Activated T-cell treated with anti-CD3 and anti-CD28 coated beads, Interleukin-2, amount 50 U/mL, for 72 hours (primary cell): ENCODE results near the gene NKD1. TPM values are rescaled to one million over a fixed set of nuclear protein-coding genes. Genes with fewer than 3 reads are reported as not detected.

Experiments used
- ATAC-seq, 2 donors: fragments of 150-1000 bp; cut with Tn5 transposase; replicated peaks in 1 of 2; 2 replicates each; pipeline ENCODE4 v1.10.0; 2021; ENCODE audit warnings: moderate library complexity in 2 of 2, mild to moderate bottlenecking in 1 of 2
- DNase-seq, 2 donors: peaks; one replicate each; pipeline ENCODE4 v3.0.0; 2021 to 2022; ENCODE audit warnings: mixed read lengths in 1 of 2
- H3K27ac Mint-ChIP-seq: one replicate; pipeline ENCODE4 v1.8.0; 2022; ENCODE audit warnings: mild to moderate bottlenecking, moderate library complexity, mixed read lengths
- H3K27me3 Mint-ChIP-seq: one replicate; pipeline ENCODE4 v1.8.0; 2022; ENCODE audit warnings: low read depth, mixed read lengths
- H3K36me3 Mint-ChIP-seq, 2 donors: one replicate each; pipeline ENCODE4 v1.8.0; 2022; ENCODE audit warnings: mixed read lengths in 2 of 2, mild to moderate bottlenecking in 1 of 2; ENCODE audit not compliant: insufficient read depth in 2 of 2
- H3K4me1 Mint-ChIP-seq: one replicate; pipeline ENCODE4 v1.8.0; 2022; ENCODE audit warnings: low read depth, mixed read lengths
- H3K4me3 Mint-ChIP-seq, 2 donors: one replicate each; pipeline ENCODE4 v1.8.0; 2022; ENCODE audit warnings: mild to moderate bottlenecking in 2 of 2, mixed read lengths in 2 of 2, moderate library complexity in 2 of 2
- H3K9me3 Mint-ChIP-seq, 2 donors: one replicate each; pipeline ENCODE4 v1.8.0; 2022; ENCODE audit warnings: mixed read lengths in 2 of 2
- total RNA-seq, 2 donors: library from RNA; stranded (reverse); gene quantifications; one replicate each; pipeline ENCODE4 v1.2.3, GENCODE V29; 2022

The NKD1 gene
- total RNA-seq, 2 donors from 2014 or later = 0.96 to 2.4 TPM

DNA sequence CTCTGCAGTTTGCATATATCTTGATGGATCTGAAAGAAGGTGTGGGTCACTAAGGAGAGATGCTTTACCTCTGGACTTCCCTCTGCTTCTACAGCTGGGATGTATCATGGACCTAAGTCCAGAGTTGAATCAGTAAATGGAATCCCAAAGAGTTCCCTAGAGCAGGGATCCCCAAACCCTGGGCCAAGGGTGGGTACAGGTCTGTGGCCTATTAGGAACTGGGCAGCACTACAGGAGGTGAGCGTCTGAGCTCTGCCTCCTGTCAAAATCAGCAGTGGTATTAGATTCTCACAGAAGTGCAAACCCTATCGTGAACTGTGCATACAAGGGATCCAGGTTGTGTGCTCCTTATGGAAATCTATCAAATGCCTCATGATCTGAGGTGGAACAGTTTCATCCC is 39.3 kb downstream of the NKD1 start:
- H3K27me3 Mint-ChIP-seq = no peaks in the 10 kb centered on the region
- ATAC-seq (no peak), DNase-seq (no peak)
- H3K9me3 Mint-ChIP-seq = no peaks in the 10 kb centered on the region
- peaks cover 60% of the 10 kb centered on the region for H3K4me1 Mint-ChIP-seq
- no peak overlapping the region for H3K27ac Mint-ChIP-seq
- H3K4me3 Mint-ChIP-seq = no peak overlapping the region
- peaks cover 0 to 2% of the 10 kb centered on the region in 2 donors for H3K36me3 Mint-ChIP-seq

GRCh38 chr16:50588276-50588675 is 40.1 kb downstream of the NKD1 start:
- Mint-ChIP-seq H3K36me3 (peaks cover 0 to 2% of the 10 kb centered on the region in 2 donors), H3K27ac (no peak overlapping the region), H3K27me3 (no peaks in the 10 kb centered on the region), H3K4me3 (peak overlapping the region in 1 of 2 donors; percentile 83), H3K9me3 (no peaks in the 10 kb centered on the region), H3K4me1 (peaks cover 59% of the 10 kb centered on the region)
- DNase-seq (no peak), ATAC-seq (no peak)

DNA sequence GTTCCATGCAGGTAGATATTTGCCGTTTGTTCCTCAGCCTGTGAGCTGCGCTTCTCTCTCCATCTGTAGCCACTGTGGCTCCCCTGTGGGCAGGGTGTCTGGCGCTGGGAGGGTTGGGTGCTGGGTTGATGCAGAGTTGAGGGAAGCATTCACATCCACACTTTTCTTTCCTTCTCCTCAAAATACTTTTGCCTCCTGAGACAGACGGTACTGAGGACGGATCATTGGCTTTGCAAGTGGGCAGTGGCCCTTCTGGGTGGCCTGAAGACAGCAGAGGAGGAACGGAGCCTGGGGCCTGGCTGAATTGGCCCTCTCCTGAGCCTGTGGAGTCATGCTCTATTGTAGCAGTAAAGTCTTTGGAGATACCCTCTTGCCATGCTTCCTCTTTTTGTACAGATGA is 43.0 kb downstream of the NKD1 start:
- DNase-seq = no peak
- no peak for ATAC-seq
- Mint-ChIP-seq H3K27me3 (no peaks in the 10 kb centered on the region), H3K4me1 (peaks cover 47% of the 10 kb centered on the region), H3K36me3 (peaks cover 0 to 2% of the 10 kb centered on the region in 2 donors), H3K4me3 (no peak overlapping the region), H3K9me3 (no peaks in the 10 kb centered on the region), H3K27ac (no peak overlapping the region)

- no peak overlapping the region for H3K4me3 Mint-ChIP-seq
- no peaks in the 10 kb centered on the region for H3K27me3 Mint-ChIP-seq
- no peak overlapping the region for H3K27ac Mint-ChIP-seq
- H3K36me3 Mint-ChIP-seq = peaks cover 0 to 2% of the 10 kb centered on the region in 2 donors
- H3K4me1 Mint-ChIP-seq = peaks cover 43% of the 10 kb centered on the region
- no peaks in the 10 kb centered on the region for H3K9me3 Mint-ChIP-seq
- no peak for ATAC-seq
- no peak for DNase-seq
Measured at GRCh38 chr16:50591800-50592771, 43.9 kb downstream of the NKD1 start.

GRCh38 chr16:50592996-50593395 is 44.8 kb downstream of the NKD1 start:
- Mint-ChIP-seq H3K4me3 (no peak overlapping the region), H3K27ac (no peak overlapping the region), H3K27me3 (no peaks in the 10 kb centered on the region), H3K9me3 (no peaks in the 10 kb centered on the region), H3K4me1 (peaks cover 43% of the 10 kb centered on the region), H3K36me3 (peaks cover 0 to 2% of the 10 kb centered on the region in 2 donors)
- DNase-seq = no peak
- ATAC-seq = no peak

GRCh38 chr16:50593410-50594150 is 45.4 kb downstream of the NKD1 start:
- Mint-ChIP-seq H3K27me3 (no peaks in the 10 kb centered on the region), H3K27ac (no peak overlapping the region), H3K4me3 (no peak overlapping the region), H3K9me3 (no peaks in the 10 kb centered on the region), H3K36me3 (peaks cover 0 to 2% of the 10 kb centered on the region in 2 donors), H3K4me1 (peaks cover 40% of the 10 kb centered on the region)
- no peak for DNase-seq
- no peak for ATAC-seq

GRCh38 chr16:50594308-50595260 is 46.4 kb downstream of the NKD1 start:
- ATAC-seq (no peak), DNase-seq (no peak)
- H3K4me1 Mint-ChIP-seq = peaks cover 37% of the 10 kb centered on the region
- H3K36me3 Mint-ChIP-seq = no peaks in the 10 kb centered on the region
- no peak overlapping the region for H3K27ac Mint-ChIP-seq
- H3K9me3 Mint-ChIP-seq = no peaks in the 10 kb centered on the region
- no peak overlapping the region for H3K4me3 Mint-ChIP-seq
- H3K27me3 Mint-ChIP-seq = no peaks in the 10 kb centered on the region

DNA sequence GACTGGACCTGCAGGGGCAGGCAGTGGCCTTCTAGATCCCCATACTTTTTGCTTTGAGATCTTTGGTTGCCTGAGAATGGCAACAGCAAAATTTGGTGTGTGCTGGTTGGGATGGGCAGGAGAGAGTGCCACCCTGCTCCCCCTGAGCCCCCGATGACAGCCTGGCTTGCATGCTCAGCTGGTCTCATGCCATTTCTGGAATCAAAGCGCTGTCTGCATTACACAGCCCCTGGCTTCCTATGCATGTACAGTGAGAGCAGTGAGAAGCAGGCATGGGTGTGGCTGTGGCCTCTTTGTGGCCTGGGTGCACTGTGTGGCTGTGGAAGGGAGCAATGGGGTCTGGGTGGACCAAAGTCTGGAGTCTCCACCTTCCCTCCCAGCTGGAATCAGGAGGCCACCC is 47.7 kb downstream of the NKD1 start:
- Mint-ChIP-seq H3K27ac (no peak overlapping the region), H3K9me3 (no peaks in the 10 kb centered on the region), H3K27me3 (no peaks in the 10 kb centered on the region), H3K4me1 (peaks cover 26% of the 10 kb centered on the region), H3K36me3 (no peaks in the 10 kb centered on the region), H3K4me3 (no peak overlapping the region)
- ATAC-seq (no peak), DNase-seq (no peak)

DNA sequence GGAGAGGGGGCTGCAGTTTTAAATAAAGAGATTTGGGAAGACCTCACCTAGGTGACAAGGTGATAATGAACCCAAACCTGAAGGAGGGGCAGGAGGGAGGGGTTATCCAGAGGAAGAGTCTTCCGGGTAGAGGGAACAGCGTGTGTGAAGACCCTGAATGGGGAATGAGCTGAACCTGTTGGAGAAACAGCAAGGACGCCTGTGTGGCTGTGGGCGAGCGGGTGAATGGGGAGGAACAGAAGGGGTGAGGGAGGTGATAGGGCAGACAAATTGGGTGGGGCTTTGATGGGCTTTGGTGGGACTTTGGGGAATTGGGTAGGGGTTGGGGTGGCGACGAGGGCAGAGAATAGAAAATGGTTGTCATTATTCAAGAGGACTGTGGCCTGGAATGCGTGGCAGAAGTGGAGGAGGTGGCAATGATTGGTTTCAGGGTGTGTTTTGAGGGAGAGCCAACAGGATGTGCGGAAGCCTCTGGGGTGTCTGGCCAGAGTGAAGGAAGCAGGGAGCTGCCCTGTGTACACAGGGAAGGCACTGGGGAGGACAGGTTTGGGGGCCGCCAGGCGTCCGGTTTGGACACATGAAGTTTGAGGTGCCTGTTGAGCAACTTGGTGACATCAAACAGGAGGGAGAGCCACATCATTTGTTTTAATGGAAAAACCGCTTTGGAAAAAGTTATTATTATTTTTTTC is 48.7 kb downstream of the NKD1 start:
- no peaks in the 10 kb centered on the region for H3K27me3 Mint-ChIP-seq
- no peaks in the 10 kb centered on the region for H3K36me3 Mint-ChIP-seq
- H3K4me3 Mint-ChIP-seq = no peak overlapping the region
- no peak overlapping the region for H3K27ac Mint-ChIP-seq
- no peak for ATAC-seq
- H3K4me1 Mint-ChIP-seq = peaks cover 20% of the 10 kb centered on the region
- DNase-seq = no peak
- H3K9me3 Mint-ChIP-seq = no peaks in the 10 kb centered on the region

DNA sequence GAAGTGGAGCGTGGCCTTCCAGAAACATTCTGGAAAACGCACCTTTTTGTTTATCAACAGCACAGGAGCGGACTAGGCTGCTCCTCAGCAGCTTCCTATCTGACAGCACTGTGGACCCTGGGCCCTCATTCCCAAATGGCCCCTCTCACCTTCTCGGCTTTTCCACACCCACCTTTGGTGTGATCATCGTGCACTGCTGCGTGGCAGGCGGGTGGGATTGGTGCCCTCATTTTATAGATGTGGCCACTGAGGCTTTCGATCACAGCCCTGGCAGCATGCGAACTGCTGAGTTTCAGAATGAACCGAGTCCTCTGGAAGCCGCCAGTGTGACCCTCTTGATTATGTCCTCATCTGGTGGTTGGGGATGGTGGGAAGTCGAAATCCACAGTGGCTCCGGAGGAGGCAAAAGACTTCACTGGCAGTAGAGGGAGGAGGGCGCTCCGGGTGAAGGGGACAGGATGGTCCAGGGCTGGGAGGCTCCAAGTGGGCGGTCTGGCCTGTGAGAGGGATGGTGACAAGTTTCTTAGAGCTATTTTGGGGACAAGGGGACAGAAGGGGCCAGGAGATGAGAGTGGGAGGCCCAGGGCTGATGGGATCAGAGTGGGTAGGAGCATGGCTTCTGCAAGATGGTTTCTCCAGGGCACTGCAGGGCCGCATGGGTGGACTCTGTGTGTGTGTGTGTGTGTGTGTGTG is 49.5 kb downstream of the NKD1 start:
- no peaks in the 10 kb centered on the region for H3K27me3 Mint-ChIP-seq
- H3K27ac Mint-ChIP-seq = no peak overlapping the region
- no peak for ATAC-seq
- H3K4me3 Mint-ChIP-seq = no peak overlapping the region
- H3K9me3 Mint-ChIP-seq = no peaks in the 10 kb centered on the region
- H3K36me3 Mint-ChIP-seq = no peaks in the 10 kb centered on the region
- peaks cover 20% of the 10 kb centered on the region for H3K4me1 Mint-ChIP-seq
- DNase-seq = no peak

DNA sequence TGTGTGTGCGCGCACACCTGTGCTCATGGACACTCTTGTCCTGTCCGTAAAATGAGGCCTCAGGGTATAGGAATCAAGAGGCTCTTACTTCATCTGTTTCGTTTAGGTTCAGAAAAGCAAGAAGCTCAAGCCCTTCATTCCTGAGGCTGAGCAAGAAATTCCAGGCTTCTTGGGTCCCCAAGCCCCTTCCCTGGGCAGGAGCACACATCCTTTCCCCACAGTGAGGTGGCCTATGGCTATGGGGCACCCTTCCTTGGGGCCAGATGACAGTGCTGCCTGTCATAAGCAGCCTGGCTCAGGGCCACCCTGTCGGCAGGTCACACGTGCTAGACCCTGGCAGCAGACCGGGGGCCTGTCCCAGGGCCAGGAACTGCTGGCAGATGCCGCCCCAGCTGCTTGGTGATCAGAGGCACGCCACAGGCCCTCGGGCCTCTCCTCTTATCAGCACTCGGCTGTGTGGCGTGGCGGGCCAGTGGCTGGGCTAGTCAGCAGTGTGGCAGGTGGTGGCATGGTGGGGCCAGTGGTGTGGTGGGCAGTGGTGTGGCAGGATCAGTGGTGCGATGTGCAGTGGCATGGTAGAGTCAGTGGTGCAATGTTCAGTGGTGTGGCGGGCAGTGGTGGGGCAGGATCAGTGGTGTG is 50.2 kb downstream of the NKD1 start:
- H3K27me3 Mint-ChIP-seq = no peaks in the 10 kb centered on the region
- peaks cover 27% of the 10 kb centered on the region for H3K4me1 Mint-ChIP-seq
- H3K9me3 Mint-ChIP-seq = no peaks in the 10 kb centered on the region
- H3K27ac Mint-ChIP-seq = no peak overlapping the region
- no peaks in the 10 kb centered on the region for H3K36me3 Mint-ChIP-seq
- no peak overlapping the region for H3K4me3 Mint-ChIP-seq
- ATAC-seq (no peak), DNase-seq (no peak)
